Fibroblast of peridontal ligament (primary cell): ENCODE measurements around the gene STAC3.
"Not testable (repeated sequence)": the region's sequence is repeated elsewhere in the genome, so short reads cannot be mapped to it uniquely, and the experiment has no call there.

Experiments used
- DNase-seq: peaks from one replicate; pipeline ENCODE4 v3.0.0-alpha.2; 2010; ENCODE audit errors: extremely low read depth

Gene STAC3

DNA sequence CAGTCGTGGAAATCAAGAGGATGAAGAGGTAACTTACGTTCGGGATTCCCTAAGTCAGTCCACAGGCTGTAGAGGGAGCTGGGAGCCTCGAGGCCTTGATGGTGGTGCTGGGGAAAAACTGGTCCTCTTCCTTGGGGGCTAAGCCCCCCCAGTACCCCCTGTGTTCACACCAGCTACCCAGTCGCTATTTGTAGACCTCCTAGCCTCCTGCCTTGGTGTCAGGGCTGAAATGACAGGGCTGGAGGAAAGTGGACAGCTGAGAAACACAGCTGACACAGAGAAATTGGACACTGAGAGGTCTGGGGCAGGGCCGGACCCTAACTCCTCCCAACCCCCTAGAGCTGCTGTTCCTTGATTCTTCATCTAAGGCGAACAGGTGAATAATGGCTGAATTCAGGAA, at the start of gene STAC3:
TSS of gene STAC3 (minus strand) at position 232 of the 400 bp plus-strand sequence. CDS start 1,551 bp downstream, outside the sequence.
- no peak for DNase-seq

DNA sequence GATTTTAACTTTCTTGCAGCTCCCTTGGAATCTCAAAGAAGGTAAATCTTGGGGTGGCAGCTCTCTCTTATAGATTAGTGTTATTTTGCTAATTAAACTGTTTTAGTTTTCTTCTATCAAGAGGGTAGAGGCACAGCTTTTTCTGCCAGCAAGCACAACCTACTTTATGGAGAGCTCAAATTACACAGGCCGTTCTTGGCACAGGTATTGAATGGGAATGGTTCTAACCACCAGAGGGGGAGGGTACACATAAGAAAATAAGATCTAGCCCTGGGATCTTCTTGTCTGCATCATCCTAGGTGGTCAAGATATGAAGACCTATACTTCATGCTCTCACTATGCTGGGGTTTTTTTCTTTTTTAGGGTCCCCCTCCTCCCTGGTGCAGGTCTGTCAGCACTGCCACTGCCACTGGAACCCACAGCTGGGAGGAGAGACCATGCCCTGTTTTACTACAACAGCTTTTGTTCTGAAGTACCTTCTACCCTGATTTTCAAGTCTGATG, 48.6 kb upstream of the STAC3 start:
- peak; percentile 19 for DNase-seq

DNA sequence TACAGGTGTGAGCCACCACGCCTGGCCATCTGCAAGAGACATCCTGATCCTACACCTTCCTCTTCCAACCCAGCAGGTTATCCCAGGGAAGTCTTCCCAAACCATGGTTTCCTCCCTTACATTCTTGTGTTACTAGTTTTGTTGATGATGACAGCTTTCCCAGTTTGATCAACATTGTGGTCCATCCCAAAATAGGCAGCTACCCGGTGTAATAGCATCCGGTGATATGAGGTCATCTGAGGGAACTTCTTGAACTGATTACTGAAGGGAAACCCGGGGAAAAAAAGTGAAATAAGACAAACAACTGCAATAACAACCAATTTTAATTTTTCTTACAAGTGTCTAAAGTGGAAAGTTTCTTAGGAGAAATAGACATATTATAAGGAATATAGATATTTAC, 45.3 kb upstream of the STAC3 start:
- DNase-seq, result no peak

DNA sequence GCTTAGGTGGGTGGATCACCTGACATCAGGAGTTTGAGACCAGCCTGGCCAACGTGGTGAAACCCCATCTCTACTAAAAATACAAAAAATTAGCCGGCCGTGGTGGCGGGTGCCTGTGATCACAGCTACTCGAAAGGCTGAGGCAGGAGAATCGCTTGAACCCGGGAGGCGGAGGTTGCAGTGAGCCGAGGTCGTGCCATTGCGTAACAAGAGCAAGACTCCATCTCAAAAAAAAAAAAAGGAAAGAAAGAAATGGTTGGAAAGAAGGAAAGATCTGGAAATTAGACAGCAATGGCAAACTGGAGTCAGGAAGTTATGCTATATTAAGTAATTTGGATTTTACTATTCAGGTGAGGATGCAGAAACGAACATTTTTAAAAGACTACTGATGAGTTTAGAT, 31.1 kb upstream of the STAC3 start:
- DNase-seq, result not testable (repeated sequence)

DNA sequence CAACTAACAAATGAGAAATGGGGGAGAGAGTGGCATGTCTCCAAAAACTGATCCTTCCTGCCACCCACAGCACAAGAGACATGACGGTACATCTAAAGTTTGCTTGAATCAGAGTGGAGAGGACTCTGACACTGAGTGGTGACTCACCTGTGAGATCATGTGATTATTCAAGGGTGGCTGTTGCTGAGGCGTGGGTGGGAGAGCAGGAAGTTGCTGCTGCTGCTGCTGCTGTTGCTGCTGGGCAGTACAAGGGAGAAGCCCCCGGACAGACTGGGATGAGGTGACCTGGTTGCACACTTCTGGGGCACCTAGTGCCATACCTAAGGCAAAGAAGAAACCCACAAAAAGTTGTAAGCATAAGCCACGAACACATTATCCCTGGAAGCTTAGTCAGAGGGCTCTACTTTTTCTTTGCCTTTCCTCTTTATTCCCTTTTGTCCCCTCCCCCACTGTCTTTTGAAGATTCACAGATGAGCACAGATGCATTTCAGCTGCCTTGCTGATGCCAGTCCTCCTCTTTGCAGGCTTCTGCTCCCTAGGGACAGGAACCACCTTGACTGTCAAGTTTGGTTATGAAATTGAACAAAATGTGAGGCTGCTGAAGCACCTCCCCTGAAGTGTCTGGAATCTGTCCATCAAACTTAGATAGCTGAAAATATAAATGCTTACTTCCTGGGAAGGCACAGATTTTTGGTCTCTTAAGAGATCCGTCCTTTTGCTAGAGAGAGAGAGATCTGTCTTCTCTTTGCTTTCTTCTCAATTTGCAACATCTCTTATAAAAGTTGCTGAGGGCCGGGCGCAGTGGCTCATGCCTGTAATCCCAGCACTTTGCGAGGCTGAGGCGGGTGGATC, 29.4 kb upstream of the STAC3 start:
- DNase-seq, result peak; percentile 75

DNA sequence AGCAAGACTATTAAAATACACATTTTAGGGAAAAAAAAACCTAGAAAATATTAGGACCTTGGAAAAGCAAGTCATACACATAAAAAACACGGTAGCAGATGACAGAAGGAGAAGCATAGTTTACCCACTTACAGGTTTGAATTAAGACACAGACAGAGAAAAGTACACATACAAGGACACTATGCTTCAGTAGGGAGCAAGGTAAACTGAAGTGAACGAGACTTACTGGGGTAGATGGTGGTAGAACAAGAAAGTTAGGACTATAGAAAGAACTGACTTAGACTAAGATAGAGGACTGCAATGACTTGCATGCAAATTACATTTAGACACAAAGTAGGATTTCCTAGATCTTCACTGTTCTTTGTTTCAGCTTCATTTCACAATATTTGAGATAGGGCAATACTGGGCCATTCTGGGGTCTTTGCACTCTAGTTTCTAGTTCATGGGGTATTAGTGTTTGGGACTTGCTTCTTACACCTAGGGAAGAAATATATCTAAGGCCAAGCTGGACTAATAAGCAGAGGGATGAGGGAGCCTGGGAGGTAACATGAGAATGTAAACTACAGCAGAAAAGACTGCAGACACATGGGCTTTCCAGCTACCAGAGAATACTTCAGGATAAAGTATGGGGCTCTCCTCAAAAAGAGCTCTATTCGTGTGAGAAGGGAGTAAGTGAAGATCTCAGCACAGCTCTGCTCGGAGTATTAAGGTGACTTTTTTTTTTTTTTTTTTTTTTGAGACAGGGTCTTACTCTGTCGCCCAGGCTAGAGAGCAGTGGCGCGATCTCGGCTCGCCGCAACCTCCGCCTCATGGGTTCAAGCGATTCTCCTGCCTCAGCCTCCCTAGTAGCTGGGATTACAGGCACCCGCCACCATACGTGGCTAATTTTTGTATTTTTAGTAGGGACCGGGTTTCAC, 27.7 kb upstream of the STAC3 start:
- DNase-seq, result no peak

DNA sequence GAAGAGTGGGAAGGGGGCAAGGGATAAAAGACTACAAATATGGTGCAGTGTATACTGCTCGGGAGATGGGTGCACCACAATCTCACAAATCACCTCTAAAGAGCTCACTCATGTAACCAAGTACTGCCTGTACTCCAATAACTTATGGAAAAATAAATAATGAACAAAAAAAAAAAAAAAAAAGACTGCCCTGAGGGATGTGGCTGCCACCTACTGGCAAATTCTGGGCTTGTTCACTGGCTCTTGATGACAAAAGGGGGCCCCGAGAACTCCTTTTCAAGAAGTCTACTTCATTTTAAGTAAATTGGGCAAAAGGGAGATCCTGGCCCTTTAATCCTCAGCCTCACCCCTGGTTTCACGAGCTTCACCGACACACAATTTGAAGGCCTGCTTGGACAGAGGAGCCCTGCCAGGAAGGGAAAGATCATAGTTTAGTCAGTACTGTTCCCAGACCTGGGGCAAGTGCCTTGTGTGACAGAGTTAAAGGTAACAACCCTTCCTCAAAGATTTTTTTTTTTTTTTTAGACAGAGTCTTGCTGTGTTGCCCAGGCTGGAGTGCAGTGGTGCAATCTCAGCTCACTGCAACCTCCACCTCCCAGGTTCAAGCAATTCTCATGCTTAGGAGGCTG, 26.1 kb upstream of the STAC3 start:
- peak; percentile 24 for DNase-seq

DNA sequence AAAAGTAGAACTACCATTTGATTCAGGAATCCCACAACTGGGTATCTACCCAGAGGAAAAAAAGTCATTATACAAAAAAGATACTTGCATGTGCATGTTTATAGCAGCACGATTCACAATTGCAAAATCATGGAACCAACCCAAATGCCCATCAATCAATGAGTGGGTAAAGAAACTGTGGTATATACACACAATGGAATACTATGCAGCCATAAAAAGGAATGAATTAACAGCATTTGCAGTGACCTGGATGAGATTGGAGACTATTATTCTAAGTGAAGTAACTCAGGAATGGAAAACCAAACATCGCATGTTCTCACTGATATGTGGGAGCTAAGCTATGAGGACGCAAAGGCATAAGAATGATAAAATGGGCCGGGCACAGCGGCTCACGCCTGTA, 25.2 kb upstream of the STAC3 start:
- not testable (repeated sequence) for DNase-seq

DNA sequence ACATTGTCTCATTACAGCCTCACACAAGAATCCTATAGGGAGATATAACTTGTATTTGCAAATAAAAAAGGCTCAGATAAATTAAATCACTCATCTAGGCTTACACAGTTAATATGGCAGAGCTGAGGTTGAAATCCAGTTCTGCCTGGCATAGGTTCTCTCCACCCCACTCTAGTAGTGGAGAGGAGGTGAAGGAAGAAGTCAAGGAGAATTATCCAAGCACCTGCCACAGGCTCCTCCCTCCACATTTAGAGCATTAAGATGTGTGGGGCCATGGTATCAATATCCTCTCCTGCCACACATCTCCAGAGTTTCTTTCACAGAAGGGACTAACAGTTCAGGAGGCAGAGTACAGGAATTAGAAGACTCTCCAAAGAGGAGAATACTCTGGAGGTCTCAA, 22.5 kb upstream of the STAC3 start:
- no peak for DNase-seq

DNA sequence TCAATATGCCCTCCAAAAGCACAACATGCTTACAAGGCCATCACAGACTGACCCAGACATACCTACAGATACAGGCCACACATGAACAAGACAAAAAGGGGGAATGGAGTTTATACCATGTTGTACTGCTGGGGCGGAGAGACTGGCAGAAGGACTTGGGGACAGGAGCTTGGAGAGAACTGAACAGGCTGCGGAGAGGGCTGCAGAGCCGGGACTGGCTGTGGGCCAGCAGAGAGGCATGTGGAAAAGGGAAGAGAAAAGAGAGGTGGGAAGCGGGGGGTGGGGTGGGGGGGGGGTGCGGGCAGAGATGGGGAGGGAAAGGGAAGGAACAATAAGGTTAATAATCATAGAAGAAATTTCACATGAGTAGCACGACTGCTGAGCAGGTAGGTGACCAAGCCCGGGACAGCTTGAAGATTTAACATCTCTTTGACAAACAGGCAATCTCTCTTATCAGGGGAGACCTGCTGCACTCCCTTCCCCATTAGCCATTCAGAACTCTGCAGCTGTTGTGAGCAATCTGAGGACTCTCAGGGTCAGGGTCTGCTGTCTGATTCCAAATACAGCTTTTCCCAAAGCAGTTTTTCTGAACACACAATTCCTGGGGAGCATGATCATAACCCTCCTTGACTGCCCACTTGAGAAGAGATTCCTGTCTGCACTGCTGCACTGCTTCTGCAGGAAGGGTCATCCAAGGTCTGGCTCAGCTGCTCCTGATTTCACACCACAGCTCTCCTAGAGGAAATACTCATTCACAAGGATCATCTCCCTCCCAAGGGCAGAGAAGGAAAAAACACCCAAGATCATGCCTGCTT, 21.6 kb upstream of the STAC3 start:
- DNase-seq, result no peak

DNA sequence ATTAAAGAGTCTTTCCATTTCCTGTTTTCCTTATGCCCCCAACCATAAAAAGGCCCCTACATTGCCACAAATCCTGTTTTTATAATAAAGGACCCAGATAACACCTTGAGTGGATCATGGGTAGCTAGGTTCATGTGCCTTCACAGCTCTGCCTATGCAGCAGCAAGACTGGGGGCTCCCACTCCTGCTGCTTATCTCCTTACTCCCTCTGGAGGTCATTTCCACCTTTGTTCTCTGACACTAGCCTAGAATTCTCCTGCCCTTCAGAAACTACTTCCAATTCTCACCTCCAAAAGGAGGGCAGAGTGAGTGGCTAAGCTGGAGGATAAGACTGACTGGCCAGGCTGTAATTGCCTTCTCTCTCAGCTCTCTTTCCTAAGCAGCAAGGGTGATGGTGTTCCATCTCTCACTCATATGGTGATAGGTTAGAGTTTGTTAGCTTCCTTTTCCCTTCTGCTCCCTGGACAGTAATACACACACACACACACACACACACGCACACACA, 20.0 kb upstream of the STAC3 start:
- DNase-seq, result no peak

DNA sequence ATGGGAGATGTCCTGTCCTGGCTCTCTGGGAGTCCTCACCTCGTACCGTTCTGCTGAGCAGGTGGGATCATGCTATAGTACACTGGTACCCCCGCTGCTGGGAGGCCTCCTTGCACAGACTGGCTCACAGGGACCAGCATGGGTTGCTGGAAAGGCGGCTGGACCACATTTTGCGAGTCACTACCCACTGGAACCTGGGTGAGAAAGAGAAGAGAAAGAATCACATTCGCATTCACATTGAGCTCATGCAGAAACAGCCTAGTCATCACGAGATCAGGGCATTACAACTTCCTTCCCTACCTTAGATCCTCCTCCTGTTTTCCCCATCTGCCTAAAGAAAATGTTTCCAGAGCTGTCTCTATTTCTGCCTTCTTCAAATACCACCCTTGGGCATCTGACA, 17.3 kb upstream of the STAC3 start:
- DNase-seq, result no peak

DNA sequence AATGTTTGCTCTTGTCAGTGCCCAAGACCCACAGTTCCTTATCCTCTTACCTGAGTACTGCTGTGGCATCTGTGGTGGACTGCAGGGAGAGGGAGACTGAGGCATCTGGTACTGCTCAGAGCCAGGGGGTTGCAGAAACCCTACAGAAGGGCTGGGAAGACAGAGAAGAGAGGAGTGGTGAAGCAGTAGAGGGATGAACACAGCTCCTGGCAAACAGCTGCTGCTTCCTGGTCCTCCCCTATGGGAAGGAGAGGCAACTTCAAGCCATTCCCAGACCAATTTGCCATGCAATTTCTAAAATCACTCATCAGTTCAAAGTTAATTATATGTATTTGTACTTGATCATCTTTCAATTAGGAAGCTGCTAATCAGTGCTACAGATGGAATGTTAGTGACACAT, 15.7 kb upstream of the STAC3 start:
- no peak for DNase-seq

DNA sequence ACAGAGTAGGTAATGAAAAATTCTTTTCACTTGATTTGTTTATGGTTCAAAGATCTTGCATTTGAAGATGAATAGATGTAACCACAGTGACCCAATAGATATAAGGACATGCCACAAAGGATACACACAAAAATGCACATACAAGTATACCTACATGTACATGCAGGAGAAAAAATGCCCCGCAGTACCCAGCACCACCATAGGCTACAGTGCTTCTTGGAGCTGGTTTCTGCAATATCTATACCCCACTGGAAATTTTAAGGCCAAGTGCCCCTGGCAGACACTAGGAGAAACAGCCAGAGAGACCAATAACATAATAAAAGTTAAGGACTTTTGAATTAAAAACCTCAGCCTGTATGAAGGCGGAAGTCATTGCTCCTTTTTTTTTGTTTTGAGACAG, 12.1 kb upstream of the STAC3 start:
- no peak for DNase-seq

DNA sequence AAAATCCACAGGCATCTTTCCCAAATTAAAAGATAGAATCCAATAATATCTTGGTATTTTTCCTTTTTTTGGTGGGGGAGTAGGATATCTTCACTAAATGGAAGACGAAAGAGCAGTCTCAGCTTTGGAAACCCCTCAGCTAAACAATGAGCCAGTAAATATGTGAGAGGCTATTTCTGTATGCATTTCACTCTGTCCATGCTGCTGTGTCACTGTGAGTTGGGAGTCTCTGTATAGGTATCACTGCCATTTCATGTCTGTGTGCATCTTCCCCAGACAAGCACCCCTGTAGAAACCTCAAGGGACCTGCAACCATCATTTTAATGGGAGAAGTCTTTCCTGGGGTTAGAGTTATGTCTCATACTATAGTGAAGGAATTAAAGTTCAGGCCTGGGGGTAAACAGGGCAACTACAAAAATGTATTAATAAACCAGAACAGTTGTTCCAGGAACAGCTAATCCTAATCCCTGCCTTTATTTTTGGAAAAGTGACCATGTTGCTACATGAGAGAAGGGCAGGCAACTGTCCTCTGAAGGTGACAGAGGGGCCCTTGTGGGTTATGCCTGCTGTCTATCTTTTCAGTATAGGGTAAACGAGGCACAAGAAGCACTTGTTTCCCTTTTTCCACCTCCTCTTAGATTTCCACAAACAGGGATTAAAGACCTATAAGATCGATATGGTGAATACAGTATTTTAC, 11.3 kb upstream of the STAC3 start:
- DNase-seq, result no peak

DNA sequence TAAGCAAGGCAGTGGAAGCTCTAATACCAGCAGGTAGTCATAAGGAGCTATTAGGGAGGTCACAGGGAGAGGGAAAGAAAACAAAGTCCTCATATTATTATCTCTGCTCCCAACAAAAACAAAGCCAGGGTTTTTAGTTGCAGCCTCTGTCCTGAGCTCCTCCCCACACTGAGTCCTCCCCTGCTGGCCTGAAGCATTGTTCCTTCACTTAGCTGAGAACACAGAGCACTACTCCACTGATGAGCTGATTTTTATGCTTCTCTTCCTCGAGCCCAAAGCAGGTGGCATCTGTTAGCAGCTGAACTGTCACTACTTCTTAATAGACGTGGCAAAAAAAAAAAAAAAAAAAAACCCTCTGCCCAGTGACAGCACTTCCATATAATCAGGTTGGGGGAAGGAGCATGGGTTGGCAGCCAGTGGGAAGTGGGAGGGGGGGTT, 10.5 kb upstream of the STAC3 start:
- DNase-seq, result no peak

DNA sequence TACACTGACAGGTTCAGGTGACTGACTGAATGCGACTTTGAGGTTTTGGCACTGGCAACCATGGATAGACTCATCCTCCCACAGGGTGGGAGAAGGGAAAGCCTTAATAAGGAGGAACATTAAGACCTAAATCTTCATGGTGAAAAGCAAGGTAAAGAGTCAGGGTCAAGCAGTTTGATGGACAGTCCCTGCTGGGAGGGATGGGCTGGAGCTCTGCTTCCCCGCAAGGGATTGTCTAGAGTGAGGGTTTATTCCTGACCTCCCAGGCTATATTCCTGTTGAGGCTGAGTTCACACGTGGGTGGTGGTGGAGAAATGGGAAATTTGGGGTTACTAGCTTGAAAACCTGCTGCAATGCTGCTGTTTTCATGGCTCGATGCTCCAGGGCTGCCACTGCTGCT, 9.4 kb upstream of the STAC3 start:
- no peak for DNase-seq

DNA sequence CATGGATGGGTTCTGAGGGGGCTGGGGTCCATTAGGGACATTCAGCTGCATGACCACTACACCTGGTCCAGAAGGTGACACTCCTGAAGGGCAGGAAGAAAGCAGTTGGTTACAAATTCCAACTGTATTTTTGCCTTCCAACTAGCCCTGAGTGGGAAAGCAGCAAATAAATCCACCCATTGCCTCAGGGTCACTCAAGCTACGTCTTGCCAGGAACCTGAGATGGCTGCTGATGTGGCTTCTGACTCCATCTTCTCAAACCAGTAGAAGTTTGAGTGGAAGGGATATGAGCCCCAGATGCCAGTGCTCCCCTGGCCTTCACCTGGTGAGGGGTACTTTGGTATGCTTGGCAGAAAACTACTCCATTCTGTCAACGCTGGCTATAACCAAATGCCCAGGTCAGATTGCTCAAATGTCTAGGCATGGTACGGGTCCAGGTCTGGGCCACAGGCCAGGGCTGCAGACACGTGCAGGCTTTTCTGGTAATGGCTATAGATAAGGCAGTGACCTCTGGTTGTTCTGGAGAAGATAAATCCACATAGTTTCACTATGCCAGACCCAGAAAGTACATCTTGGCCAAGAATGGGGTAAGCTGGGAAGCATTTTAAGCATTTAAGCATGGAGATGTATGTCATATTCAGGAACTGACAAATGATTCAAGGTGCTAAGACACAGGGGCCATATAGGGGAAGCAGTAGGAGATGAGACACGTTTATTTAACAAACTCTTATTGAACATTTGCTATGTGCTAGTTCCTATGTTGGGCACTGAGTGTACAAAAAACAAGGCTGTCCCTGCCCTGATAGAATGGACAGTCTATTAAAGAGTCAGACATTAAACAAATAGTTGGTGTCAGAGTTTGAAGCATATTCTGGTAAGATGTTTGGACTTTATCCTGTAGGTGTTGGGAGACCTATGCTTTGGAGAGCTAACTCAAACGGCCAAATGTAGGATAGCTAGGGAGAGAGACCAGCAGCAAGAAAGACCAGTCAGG, 8.3 kb upstream of the STAC3 start:
- no peak for DNase-seq

DNA sequence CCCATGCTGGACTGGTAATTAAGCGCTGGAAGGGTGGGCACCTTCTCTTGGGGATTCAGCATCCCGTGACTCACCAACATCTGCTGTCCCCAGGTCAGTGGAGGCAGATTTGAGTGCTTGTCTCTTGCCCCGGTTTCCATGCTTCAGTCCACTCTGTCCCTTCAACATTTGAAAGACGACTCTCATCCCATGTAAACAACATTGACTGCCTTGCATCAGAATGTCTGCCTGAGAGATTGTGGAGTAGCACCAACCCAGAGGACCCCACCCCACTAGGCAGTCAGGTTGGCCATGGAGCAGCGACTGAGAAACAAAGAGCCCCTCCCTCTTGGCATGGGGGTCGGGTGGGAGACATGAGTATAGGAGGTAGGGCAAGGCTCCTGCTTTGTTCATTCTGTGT, 4.9 kb upstream of the STAC3 start:
- no peak for DNase-seq
